Coronary artery (tissue), 2 donors: ENCODE data around the gene KCNT2.

ENCODE experiments used
- DNase-seq: peaks from one replicate; pipeline ENCODE4 v3.0.0-alpha.2; 2017; ENCODE audit warnings: low spot score
- H3K27ac ChIP-seq, 2 donors: fragments of 200-600 bp; sonication (generic); one replicate each; pipeline ENCODE4 v1.5.1; 2016 to 2019
- H3K4me3 ChIP-seq: fragments of 200-600 bp; sonication (generic); 2 replicates; pipeline ENCODE4 v1.5.1; 2016; ENCODE audit warnings: mild to moderate bottlenecking, moderate library complexity
- TF ChIP-seq, protein P1 (sequence below): fragments of 200-600 bp; sonication (generic); IDR thresholded peaks from one replicate; pipeline ENCODE4 v1.5.1; 2019; ENCODE audit warnings: antibody characterized with exemption

The KCNT2 gene

GRCh38 chr1:196593955-196594354 lies 14.3 kb downstream of the KCNT2 start:
- Histone ChIP-seq H3K4me3 (no peak overlapping the region), H3K27ac (no peak overlapping the region)
- TF ChIP-seq, protein P1, sequence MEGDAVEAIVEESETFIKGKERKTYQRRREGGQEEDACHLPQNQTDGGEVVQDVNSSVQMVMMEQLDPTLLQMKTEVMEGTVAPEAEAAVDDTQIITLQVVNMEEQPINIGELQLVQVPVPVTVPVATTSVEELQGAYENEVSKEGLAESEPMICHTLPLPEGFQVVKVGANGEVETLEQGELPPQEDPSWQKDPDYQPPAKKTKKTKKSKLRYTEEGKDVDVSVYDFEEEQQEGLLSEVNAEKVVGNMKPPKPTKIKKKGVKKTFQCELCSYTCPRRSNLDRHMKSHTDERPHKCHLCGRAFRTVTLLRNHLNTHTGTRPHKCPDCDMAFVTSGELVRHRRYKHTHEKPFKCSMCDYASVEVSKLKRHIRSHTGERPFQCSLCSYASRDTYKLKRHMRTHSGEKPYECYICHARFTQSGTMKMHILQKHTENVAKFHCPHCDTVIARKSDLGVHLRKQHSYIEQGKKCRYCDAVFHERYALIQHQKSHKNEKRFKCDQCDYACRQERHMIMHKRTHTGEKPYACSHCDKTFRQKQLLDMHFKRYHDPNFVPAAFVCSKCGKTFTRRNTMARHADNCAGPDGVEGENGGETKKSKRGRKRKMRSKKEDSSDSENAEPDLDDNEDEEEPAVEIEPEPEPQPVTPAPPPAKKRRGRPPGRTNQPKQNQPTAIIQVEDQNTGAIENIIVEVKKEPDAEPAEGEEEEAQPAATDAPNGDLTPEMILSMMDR = no peak
- no peak for DNase-seq

GRCh38 chr1:196590959-196591358 lies 17.3 kb downstream of the KCNT2 start:
- no peak overlapping the region for H3K4me3 ChIP-seq
- H3K27ac ChIP-seq = no peak overlapping the region
- TF ChIP-seq, protein P1 = no peak
- DNase-seq = no peak

DNA sequence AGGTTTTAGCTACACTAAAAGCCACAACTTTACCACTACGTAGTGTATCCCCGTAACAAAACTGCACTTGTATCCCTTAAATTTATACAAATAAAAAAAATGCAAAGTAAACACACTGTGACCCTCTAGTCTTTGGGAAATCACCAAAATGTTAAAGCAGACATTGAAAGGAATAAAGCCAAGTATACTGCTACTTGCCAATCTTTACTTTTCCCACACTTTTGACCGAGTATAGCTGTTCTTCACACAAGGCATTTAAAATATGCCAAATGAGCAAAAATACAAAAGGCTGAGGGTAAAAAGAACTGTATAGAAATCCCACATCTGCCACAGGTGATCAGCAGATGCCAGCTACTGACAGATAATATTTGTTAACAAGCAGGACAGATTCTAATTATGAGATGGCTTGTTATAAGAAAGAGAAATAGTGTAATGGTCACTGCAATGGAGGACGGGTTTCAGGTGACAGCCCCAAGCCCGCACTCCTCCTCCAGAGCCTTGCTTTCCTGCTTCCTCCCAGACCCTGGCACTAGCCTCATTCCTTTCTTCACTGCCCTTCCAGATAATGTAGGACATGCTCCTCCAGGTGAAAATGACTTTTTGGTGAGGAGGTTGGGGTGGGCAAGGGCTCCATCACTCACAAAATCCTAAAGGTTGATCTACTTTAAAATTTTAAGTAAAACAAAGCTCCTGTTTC lies 18.1 kb downstream of the KCNT2 start:
- no peak for DNase-seq
- Histone ChIP-seq H3K4me3 (no peak overlapping the region), H3K27ac (no peak overlapping the region)
- TF ChIP-seq, protein P1 = no peak

DNA sequence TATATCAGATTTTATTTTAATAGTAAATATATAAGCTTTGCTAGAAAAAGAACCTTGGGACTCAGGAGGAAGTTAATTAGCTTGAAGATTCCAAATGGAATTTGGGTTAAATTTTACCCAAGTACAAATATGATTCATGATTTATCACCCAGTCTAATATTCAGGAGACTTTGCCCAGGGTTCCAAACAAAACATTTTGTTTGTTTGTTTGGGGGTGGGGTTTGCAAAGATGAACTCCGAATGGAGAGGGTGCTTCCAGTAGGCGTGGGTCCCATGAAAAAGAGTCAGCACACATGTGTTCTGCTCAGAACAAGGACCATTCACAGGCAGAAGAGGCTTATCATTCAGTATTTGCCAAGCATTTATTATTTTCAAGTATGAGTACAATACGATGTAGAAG lies 23.5 kb downstream of the KCNT2 start:
- DNase-seq = no peak
- H3K4me3 ChIP-seq = no peak overlapping the region
- TF ChIP-seq, protein P1 = no peak
- H3K27ac ChIP-seq = no peak overlapping the region

- TF ChIP-seq, protein P1 = no peak
- Histone ChIP-seq H3K4me3 (no peak overlapping the region), H3K27ac (no peak overlapping the region)
- DNase-seq = no peak
Measured at GRCh38 chr1:196577386-196577785, 30.9 kb downstream of the KCNT2 start.

DNA sequence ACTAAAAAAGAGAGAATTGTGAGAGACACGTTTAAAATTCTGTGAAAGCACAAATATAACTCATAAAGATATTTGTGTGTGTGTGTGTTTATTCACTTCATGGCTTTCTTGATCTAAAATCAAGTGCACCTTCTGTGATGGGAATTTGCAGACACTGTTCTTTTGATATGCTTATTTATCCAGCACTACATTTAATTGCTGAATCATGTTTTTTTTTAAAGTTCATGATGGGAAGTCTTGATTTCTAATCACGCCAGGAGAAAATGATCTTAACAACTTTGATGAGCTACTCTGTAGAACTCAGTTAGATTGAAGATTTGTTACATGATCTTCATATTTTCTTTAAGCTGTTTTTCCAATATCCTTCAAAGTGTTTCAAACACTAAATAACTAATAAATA lies 35.0 kb downstream of the KCNT2 start:
- no peak overlapping the region for H3K27ac ChIP-seq
- TF ChIP-seq, protein P1 = no peak
- no peak for DNase-seq
- no peak overlapping the region for H3K4me3 ChIP-seq

- TF ChIP-seq, protein P1 = no peak
- H3K27ac ChIP-seq = no peak overlapping the region
- H3K4me3 ChIP-seq = no peak overlapping the region
- no peak for DNase-seq
Measured at GRCh38 chr1:196567238-196567637, 41.0 kb downstream of the KCNT2 start.
